ENCODE data around the gene DLAT.

DLAT gene

GRCh38 chr11:112097734-112098528 is 72.7 kb downstream of the DLAT start:
- TF ChIP-seq, protein P1, sequence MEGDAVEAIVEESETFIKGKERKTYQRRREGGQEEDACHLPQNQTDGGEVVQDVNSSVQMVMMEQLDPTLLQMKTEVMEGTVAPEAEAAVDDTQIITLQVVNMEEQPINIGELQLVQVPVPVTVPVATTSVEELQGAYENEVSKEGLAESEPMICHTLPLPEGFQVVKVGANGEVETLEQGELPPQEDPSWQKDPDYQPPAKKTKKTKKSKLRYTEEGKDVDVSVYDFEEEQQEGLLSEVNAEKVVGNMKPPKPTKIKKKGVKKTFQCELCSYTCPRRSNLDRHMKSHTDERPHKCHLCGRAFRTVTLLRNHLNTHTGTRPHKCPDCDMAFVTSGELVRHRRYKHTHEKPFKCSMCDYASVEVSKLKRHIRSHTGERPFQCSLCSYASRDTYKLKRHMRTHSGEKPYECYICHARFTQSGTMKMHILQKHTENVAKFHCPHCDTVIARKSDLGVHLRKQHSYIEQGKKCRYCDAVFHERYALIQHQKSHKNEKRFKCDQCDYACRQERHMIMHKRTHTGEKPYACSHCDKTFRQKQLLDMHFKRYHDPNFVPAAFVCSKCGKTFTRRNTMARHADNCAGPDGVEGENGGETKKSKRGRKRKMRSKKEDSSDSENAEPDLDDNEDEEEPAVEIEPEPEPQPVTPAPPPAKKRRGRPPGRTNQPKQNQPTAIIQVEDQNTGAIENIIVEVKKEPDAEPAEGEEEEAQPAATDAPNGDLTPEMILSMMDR (IDR thresholded peaks at IDR 0.05), result no peak

DNA sequence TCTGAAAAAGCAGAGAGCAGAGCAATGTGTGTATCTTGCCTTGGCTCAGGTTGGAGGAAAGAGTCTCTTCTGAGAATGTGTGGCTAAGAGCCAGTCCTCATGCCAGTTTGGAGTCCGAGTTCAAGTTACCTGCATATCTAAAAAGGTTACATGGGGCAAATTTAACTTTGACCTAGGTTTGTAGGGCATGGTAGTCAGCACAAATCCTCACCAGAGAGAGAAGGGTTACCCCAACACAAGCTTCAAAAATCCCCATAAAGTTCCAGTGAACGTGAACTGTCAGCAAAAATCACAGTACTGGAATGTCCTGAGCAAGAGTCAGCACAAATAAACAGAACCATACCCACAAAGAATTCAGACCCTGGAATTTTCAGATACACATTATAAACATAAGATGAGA is 75.3 kb downstream of the DLAT start:
- TF ChIP-seq, protein P1 (IDR thresholded peaks at IDR 0.05), result no peak

GRCh38 chr11:112103446-112103845 is 78.2 kb downstream of the DLAT start:
- TF ChIP-seq, protein P1 (IDR thresholded peaks at IDR 0.05), result no peak

DNA sequence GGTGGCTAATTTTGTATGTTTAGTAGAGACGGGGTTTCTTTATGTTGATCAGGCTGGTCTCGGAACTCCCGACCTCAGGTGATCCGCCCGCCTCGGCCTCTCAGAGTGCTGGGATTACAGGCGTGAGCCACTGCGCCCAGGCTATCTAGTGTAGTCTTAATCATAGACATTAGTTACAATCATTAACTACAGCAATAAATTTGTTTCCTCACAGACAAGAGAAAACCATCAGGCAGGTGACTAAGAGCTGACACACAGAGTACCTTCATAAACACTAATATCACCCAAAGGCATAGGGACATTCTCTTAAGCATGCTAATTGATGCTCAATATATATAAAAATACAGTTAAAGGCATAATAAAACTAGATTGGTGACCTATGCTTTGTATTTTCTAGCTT is 80.9 kb downstream of the DLAT start:
- TF ChIP-seq, protein P1 (IDR thresholded peaks at IDR 0.05), result no peak
